ENCODE data around the gene FAM124A.

Gene FAM124A

DNA sequence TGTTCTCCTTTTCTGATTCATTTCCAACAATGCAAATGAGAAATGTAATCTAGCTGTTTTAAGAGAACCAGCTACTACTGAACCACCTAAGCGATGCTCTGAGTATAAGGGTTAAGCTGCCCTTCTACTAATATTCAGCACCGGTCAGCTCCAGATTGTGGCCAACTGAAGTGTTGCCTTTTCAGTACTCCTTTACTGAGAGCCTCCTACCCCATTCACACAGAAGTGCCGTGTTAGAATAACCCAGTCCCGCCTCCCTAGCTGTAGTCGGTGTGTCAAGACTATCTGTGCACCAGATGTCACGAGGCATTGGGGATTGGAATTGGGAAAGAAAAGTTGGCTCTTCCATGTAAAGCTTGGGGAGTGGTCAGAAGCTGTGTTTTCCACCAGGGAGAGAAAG lies 45.4 kb downstream of the FAM124A start:
- DNase-seq (ENCODE audit: insufficient read length, low spot score): no peak
- FAIRE-seq: no peak
- TF ChIP-seq, protein P1, sequence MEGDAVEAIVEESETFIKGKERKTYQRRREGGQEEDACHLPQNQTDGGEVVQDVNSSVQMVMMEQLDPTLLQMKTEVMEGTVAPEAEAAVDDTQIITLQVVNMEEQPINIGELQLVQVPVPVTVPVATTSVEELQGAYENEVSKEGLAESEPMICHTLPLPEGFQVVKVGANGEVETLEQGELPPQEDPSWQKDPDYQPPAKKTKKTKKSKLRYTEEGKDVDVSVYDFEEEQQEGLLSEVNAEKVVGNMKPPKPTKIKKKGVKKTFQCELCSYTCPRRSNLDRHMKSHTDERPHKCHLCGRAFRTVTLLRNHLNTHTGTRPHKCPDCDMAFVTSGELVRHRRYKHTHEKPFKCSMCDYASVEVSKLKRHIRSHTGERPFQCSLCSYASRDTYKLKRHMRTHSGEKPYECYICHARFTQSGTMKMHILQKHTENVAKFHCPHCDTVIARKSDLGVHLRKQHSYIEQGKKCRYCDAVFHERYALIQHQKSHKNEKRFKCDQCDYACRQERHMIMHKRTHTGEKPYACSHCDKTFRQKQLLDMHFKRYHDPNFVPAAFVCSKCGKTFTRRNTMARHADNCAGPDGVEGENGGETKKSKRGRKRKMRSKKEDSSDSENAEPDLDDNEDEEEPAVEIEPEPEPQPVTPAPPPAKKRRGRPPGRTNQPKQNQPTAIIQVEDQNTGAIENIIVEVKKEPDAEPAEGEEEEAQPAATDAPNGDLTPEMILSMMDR (IDR thresholded peaks at IDR 0.05; ENCODE audit: insufficient read depth, missing control alignments): no peak

DNA sequence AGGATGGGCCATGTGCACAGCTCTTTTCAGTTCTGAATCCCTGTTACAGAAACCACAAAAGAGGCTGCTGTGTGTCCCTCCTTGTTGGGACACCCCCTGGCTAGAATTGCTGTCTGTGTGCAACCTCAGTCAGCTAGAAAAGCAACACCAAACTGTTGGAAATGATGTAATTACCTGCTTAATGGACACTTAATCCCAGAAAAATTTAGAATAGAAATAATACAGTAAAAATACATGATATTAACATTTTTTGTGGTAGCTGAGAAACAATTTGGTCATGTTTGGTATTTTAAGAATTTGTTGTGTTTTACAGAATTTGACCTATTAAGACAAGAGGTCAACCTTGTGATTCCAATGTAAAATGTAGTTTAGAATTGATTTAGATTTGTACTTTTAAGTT lies 46.8 kb downstream of the FAM124A start:
- TF ChIP-seq, protein P1 (IDR thresholded peaks at IDR 0.05; ENCODE audit: insufficient read depth, missing control alignments): no peak
- FAIRE-seq (no peak), DNase-seq (ENCODE audit: insufficient read length, low spot score) (no peak)

DNA sequence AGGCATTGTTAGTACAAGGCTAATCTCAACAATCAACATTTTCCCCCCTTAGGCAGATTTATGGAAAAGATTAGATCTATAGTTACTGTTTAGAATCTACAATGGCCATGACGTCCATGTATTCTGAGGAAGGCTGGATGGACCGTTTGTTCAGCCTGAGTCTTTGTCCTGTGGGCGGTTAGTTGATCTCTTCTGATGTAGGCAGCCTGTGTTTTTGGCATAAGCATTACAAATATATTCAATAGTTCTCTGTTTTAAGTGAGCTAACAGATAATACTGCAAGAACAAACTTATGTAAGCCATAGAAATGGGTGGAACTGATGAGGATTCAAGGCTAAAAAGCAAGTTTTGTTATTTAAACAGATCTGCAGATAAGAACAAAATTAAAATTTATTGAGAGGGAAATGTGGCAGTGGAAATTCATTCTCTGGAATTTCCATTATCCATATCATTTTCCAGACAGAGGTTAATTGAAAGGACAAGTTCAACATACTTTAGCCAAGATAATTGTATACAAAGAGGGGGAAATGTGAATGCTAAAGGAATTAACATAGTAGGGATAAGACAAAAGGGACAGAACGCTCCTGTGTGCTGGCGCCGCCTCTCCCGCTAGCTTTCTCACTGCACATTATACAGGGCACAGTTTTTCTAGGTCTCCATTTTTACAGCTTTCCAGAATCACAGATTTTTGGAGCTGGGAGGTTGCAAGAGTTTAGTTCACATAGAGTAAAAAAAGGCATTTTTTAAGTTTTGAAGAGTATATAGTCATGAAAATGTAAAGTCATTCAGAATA lies 48.6 kb downstream of the FAM124A start:
- TF ChIP-seq, protein P1 (IDR thresholded peaks at IDR 0.05; ENCODE audit: insufficient read depth, missing control alignments): no peak
- DNase-seq (ENCODE audit: insufficient read length, low spot score) (no peak), FAIRE-seq (no peak)

DNA sequence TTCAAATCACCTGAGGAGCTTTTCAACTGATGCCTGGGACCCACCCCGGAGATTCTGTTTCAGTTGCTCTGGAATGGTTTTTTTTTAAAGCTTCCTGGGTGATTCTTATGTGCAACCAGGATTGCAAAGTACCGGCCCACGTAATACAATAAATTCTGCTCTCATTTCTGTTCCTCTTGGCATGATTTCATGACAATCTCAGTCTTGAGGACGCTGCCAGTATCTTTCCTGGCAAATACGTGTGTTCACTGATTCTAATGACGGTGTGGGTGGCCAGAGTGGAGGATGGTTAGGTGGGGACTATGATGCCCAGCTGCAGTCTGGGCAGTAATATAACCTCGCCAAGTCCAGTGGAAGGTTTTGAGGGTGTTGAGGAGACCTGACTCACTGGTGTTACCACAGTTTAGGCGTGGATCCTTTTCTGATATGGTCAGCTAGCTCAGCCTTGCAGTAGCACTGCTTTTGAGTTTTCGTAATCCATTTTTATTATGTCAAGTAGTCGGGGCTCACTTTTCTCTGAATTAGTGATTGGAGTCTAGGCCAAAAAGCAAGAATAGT lies 49.4 kb downstream of the FAM124A start:
- FAIRE-seq (no peak), DNase-seq (ENCODE audit: insufficient read length, low spot score) (no peak)
- TF ChIP-seq, protein P1 (IDR thresholded peaks at IDR 0.05; ENCODE audit: insufficient read depth, missing control alignments): no peak

DNA sequence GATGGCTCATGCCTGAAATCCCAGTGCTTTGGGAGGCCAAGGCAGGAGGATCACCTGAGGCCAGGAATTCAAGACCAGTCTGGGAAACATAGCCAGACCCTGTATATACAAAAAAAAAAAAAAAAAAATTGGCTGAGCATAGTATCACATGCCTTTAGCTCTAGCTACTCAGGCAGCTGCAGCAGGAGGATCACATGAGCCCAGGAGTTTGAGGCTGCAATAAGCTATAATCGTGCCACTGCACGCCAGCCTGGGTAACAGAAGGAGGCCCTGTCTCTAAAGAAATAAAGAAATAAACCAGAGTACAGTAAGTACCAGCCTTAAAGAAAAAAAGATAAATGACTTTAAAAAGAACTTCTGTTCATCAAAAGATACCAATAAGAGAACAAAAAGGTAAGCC lies 52.9 kb downstream of the FAM124A start:
- FAIRE-seq: no peak
- no peak for DNase-seq (ENCODE audit: insufficient read length, low spot score)
- TF ChIP-seq, protein P1 (IDR thresholded peaks at IDR 0.05; ENCODE audit: insufficient read depth, missing control alignments): no peak

DNA sequence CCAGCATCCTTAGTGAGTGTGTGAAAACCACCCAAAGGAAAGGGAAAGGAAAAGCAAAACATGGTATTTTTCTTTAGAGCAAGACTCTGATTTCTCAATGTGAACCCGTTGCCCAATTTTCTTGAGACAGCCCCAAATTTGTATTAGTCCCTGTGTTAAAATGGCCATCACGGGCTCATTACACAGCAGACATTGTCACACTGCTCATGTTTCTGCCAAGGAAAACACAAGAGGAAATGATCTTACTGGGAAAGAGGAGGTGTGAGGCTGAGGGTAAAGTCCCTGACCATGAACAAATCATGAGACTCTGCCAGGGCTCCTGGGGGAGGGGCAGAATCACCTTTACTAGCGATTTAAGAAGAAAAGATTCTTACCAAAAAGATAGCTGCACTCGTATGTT lies 54.4 kb downstream of the FAM124A start:
- DNase-seq (ENCODE audit: insufficient read length, low spot score): no peak
- TF ChIP-seq, protein P1 (IDR thresholded peaks at IDR 0.05; ENCODE audit: insufficient read depth, missing control alignments): no peak
- no peak for FAIRE-seq

DNA sequence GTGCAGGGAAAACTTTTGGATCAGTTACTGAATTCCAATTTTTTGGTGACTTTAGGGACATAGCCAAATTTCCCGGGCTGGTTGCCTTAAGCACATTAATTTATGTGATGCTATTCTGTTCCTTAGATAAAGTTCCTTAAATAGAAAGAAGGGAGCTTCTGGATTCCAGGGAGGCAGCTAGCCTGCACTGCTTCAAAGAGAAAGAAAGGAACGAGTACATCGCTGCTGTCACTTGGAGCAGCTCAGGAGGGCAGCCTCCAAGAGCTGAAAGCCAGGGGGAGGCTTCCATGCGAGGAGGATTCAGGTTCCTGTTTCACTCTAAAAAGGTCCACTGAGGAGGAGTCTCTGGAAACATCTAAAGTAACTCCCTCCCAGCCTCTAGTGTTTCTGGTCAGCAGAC lies 55.7 kb downstream of the FAM124A start:
- no peak for DNase-seq (ENCODE audit: insufficient read length, low spot score)
- TF ChIP-seq, protein P1 (IDR thresholded peaks at IDR 0.05; ENCODE audit: insufficient read depth, missing control alignments): no peak
- no peak for FAIRE-seq
